Smooth muscle cell of the umbilical artery (primary cell): Measurements from ENCODE around the gene OR8K3. TPM values are rescaled to one million over a fixed set of nuclear protein-coding genes. Genes with fewer than 3 reads are reported as not detected.

ENCODE experiments used
- total RNA-seq: library from RNA; depleted of rRNA; stranded (reverse); fragments of >200 nt; gene quantifications from 2 replicates; pipeline ENCODE4 v1.2.3, GENCODE V29; 2014

The OR8K3 gene
- not detected in 2 replicates for total RNA-seq

GRCh38 chr11:56314844-56315243, at the start of gene OR8K3:
OR8K3 (plus strand) TSS chr11:56315144; CDS start chr11:56318307, 3,163 bp downstream.

GRCh38 chr11:56273854-56274253, 41.1 kb upstream of the OR8K3 start, which contains the start of gene OR5T1:
OR5T1 (plus strand) TSS chr11:56274154; CDS start chr11:56275639, 1,485 bp downstream.

GRCh38 chr11:56292154-56292553, 22.8 kb upstream of the OR8K3 start, which contains the start of gene OR8H1:
OR8H1 (minus strand) TSS chr11:56292254; CDS start chr11:56291062, 1,192 bp downstream.

GRCh38 chr11:56345739-56346138, 30.8 kb downstream of the OR8K3 start, which contains the start of gene OR8K1:
OR8K1 (plus strand) TSS chr11:56346039; CDS start chr11:56346039, 0 bp downstream.

DNA sequence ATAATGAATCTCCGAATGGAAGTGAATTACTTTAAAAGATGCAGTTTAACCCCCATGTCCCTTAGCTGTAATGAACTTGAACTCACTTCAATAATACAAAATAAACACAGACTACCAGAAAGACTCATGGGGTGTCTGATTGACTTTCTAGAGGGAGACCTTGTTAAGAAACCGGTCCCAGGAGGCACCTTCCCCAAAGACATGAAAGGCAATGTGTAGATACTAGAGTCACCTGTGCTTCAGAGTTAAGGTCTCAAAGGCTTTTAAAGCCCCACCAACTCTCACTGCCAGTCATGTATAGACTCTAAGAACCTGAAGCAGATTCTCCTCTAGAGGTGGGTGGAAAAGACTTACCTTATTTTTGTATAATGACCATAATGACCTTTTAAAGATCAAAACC, 39.0 kb downstream of the OR8K3 start, which contains the start of gene OR8J1:
Gene OR8J1, plus strand, starts transcription at position 301 of the 400 bp plus-strand sequence. CDS start 5,956 bp downstream, outside the sequence.

Other genes starting within 250 kb of the OR8K3 start
- not detected in 2 replicates for gene OR8I2, start 221.8 kb upstream of the OR8K3 start, total RNA-seq
- gene OR8H2, start 211.5 kb upstream of the OR8K3 start, total RNA-seq, result not detected in 2 replicates
- gene OR8H3, start 192.8 kb upstream of the OR8K3 start, total RNA-seq, result not detected in 2 replicates
- not detected in 2 replicates for gene OR8J3, start 174.9 kb upstream of the OR8K3 start, total RNA-seq
- gene OR8K5, start 154.8 kb upstream of the OR8K3 start, total RNA-seq, result not detected in 2 replicates
- gene OR5J2, start 138.5 kb upstream of the OR8K3 start, total RNA-seq, result not detected in 2 replicates
- gene OR5T2, start 80.9 kb upstream of the OR8K3 start, total RNA-seq, result not detected in 2 replicates
- gene OR5T3, start 62.9 kb upstream of the OR8K3 start, total RNA-seq, result not detected in 2 replicates
- not detected in 2 replicates for gene OR5T1, start 41.0 kb upstream of the OR8K3 start, total RNA-seq
- not detected in 2 replicates for gene OR8H1, start 22.9 kb upstream of the OR8K3 start, total RNA-seq
- not detected in 2 replicates for gene OR8K1, start 30.9 kb downstream of the OR8K3 start, total RNA-seq
- not detected in 2 replicates for gene OR8J1, start 39.1 kb downstream of the OR8K3 start, total RNA-seq
- gene OR8U1, start 60.5 kb downstream of the OR8K3 start, total RNA-seq, result not detected in 2 replicates
- not detected in 2 replicates for gene OR5AL1, start 97.6 kb downstream of the OR8K3 start, total RNA-seq
- not detected in 2 replicates for gene OR5M3, start 158.2 kb downstream of the OR8K3 start, total RNA-seq
- not detected in 2 replicates for gene OR5M8, start 176.2 kb downstream of the OR8K3 start, total RNA-seq
- not detected in 2 replicates for gene OR5M11, start 228.1 kb downstream of the OR8K3 start, total RNA-seq